Hepatic stellate cell (primary cell): ENCODE measurements around the gene SDF2.

Source experiments
- DNase-seq: peaks from one replicate; pipeline ENCODE4 v3.0.0; 2011; ENCODE audit warnings: low spot score

Gene SDF2

GRCh38 chr17:28661635-28662526, at the start of gene SDF2, which contains the start of gene SUPT6H:
Gene SDF2, minus strand, starts transcription at chr17:28661906. Its CDS starts 30 bp downstream, at chr17:28661876.
Gene SUPT6H, plus strand, starts transcription at chr17:28662205. Its CDS starts 11,197 bp downstream, at chr17:28673402.
- DNase-seq = peak; percentile 95

GRCh38 chr17:28710861-28711722, 49.4 kb upstream of the SDF2 start:
- peak; percentile 94 for DNase-seq

- no peak for DNase-seq
Observed at GRCh38 chr17:28707339-28707720, 45.6 kb upstream of the SDF2 start.

GRCh38 chr17:28706471-28707338, 45.0 kb upstream of the SDF2 start:
- DNase-seq = no peak

- DNase-seq = no peak
Observed at GRCh38 chr17:28705728-28706334, 44.1 kb upstream of the SDF2 start.

- no peak for DNase-seq
Observed at GRCh38 chr17:28705074-28705659, 43.5 kb upstream of the SDF2 start.

GRCh38 chr17:28704219-28704858, 42.6 kb upstream of the SDF2 start:
- DNase-seq = no peak

- DNase-seq = no peak
Observed at GRCh38 chr17:28703552-28704218, 42.0 kb upstream of the SDF2 start.

GRCh38 chr17:28702752-28703150, 41.0 kb upstream of the SDF2 start:
- DNase-seq = no peak

GRCh38 chr17:28702026-28702751, 40.5 kb upstream of the SDF2 start:
- no peak for DNase-seq

- no peak for DNase-seq
Observed at GRCh38 chr17:28700830-28701492, 39.3 kb upstream of the SDF2 start.

- DNase-seq = no peak
Observed at GRCh38 chr17:28700278-28700677, 38.6 kb upstream of the SDF2 start.

GRCh38 chr17:28698253-28698941, 36.7 kb upstream of the SDF2 start:
- DNase-seq = no peak

GRCh38 chr17:28693869-28694268, 32.2 kb upstream of the SDF2 start:
- no peak for DNase-seq

GRCh38 chr17:28689011-28689410, 27.3 kb upstream of the SDF2 start:
- DNase-seq = no peak

- DNase-seq = no peak
Observed at GRCh38 chr17:28688481-28688880, 26.8 kb upstream of the SDF2 start.

- DNase-seq = no peak
Observed at GRCh38 chr17:28686296-28686695, 24.6 kb upstream of the SDF2 start.

GRCh38 chr17:28685366-28685765, 23.7 kb upstream of the SDF2 start:
- no peak for DNase-seq
